ENCODE data around the gene BRICD5. TPM values are rescaled to one million over a fixed set of nuclear protein-coding genes. Genes with fewer than 3 reads are reported as not detected.
"Not testable (repeated sequence)": the region's sequence is repeated elsewhere in the genome, so short reads cannot be mapped to it uniquely, and the experiment has no call there.

BRICD5 gene
- 0.96 and 1.6 TPM in 2 replicates for total RNA-seq (2014; rRNA removed; shearing (Covaris generic))
- polyA plus RNA-seq (2015; cell fraction: cytosol; rRNA removed): 0.92 and 1.0 TPM in 2 replicates
- 16.2 and 18.4 TPM in 2 replicates for polyA plus RNA-seq (2015; cell fraction: nucleus; rRNA removed)

DNA sequence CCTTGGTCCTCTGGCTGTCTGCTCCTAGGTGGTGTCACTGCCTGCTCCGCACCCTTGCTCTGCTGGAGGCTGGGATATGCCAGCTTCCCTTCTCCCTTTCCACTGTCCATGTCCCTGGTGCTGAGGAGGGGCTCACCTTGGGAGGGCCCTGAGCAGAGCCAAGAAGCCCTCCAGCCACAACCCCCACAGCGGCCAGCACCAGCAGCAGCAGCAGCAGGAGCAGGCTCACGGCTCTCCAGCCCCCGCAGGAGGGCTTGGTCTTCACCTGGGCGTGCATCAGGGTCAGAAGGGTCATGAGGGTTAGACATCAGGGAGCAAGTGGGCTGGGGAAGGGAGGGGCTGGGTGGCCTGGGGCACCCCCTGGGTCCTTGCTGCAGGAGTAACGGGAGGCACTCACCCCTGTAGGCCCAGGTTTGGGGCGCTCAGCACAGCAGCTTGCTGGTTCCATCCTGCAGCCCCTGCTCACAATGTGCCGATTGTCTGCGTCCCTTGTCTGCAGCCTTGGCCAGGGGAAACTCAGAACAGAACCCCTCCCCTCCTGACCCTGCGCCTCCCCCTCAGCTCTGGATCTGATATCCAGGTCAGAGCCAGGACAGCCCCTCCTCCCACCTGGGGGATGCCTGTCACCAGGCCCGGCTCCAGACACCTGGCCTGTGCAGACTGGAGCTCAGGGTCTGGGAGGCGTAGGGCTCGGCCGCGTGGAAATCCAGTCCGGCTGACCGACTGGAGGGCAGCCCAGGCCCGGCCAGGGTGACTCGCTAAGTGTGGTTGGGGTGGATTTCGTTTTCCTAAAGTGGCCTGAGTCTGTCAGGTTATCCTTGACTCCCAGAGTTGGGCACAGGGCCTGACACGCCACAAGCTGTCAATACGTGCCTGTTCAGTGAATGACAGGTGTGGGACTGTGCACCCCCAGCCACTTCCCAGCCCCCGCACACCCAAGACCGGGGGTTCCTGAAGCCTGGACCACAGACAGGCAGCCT is at the start of gene BRICD5:
BRICD5 (minus strand) TSS at position 478 of the 980 bp plus-strand sequence; CDS start at position 448, 30 bp downstream.
- in situ Hi-C loops (cut with HindIII; ENCODE audit: low pct_unique_long_range_greater_than_20kb, low sequenced_read_pairs): no loop called here
- no peak for DNase-seq (ENCODE audit: low read depth, low spot score)

DNA sequence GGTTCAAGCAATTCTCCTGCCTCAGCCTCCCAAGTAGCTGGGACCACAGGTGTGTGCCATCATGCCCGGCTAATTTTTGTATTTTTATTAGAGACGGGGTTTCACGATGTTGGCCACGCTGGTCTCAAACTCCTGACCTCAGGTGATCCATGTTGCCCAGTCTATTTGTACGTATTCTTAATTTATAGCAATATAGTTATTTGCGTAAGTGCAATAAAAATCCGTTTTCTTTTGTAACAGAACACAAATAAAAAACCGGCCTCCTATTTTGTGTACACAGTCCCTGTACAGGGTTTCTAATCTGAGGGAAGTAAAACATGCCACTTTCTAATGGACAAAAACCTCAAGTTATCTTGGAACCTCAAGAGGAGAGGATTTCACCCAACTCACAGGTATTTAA is 49.6 kb upstream of the BRICD5 start:
- no peak for DNase-seq (ENCODE audit: low read depth, low spot score)
- in situ Hi-C loops (cut with HindIII; ENCODE audit: low pct_unique_long_range_greater_than_20kb, low sequenced_read_pairs): no loop called here

DNA sequence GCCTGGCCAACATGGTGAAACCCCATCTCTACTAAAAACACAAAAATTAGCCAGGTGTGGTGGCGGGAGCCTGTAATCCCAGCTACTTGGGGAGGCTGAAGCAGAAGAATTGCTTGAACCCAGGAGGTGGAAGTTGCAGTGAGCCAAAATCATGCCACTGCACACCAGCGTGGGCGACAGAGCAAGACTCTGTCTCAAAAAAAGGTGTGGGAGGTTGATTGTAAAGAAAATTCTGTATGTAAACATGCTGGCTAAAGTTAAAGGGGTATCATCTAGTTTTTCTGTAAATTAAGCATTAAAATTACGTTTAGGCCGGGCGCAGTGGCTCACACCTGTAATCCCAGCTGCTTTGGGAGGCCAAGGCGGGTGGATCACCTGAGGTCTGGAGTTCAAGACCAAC is 47.9 kb upstream of the BRICD5 start:
- in situ Hi-C loops (cut with HindIII; ENCODE audit: low pct_unique_long_range_greater_than_20kb, low sequenced_read_pairs); DNase-seq (ENCODE audit: low read depth, low spot score): not testable (repeated sequence)

DNA sequence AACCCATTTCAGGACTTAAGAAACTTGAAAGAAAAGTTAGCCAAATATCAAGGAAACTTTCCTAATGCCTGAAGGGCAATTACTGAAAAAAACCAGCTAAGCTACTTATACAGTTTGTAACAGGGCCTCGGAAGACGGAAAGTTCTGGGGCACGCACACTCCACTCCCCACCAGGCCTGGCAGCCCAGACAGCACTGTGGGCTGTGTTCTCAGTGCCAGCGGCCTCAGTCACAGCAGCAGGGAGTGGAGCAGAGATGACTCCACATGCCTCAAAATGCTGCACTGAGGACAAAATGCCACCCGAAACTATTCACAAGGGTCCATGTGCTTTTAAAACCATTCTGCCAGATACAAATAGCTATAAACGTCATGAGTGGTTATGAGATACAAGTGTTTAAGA is 47.1 kb upstream of the BRICD5 start:
- in situ Hi-C loops (cut with HindIII; ENCODE audit: low pct_unique_long_range_greater_than_20kb, low sequenced_read_pairs): no loop called here
- DNase-seq (ENCODE audit: low read depth, low spot score): no peak

DNA sequence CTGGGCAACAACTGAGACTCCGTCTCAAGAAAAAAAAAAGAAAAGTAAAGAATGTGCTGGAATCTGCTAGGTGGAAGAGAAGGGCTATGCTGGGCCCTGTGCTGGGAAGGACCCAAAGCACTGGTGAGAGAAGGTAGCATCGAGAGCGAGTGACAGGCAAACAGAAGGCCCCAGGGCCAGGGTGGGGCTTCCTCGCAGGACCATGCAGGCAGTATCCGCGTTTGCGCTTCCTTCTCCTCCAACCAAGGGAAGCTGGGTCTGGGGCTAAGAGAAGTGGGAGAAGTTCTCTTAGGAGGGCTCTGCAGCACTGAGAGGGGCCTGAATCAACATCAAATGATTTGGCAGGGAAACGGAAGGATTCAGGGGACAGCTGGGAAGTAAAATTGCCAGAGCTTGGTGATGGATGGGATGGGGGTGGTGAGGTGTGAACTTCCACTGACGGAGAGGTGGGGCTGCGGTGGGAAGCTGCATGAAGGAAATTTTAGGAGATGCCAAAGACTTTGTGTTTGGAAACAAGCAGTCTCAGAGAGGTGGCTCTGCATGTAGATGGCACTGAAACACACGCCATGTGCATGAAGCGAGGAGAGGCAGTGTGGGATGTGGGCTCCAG is 46.0 kb upstream of the BRICD5 start:
- in situ Hi-C loops (cut with HindIII; ENCODE audit: low pct_unique_long_range_greater_than_20kb, low sequenced_read_pairs): no loop called here
- no peak for DNase-seq (ENCODE audit: low read depth, low spot score)

DNA sequence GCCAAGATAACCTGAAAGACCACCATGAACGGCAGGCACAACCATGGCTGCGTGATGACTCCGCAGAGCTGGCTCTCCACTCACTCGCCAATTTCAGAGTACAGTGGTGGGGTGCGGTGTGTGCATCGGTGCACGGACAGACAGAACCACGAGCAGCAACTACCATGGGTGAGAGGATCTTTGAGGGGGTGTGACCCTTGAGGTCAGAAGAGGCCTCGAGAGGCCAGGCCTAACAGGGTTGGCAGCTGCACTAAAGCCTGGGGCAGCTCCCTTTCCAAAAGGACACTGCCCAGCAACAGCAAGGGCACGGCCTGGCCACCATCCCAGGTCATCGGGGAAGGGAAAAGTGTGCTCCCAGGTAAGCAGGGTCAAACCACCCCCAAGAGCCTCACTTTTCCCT is 42.6 kb upstream of the BRICD5 start:
- DNase-seq (ENCODE audit: low read depth, low spot score): no peak
- in situ Hi-C loops (cut with HindIII; ENCODE audit: low pct_unique_long_range_greater_than_20kb, low sequenced_read_pairs): no loop called here

DNA sequence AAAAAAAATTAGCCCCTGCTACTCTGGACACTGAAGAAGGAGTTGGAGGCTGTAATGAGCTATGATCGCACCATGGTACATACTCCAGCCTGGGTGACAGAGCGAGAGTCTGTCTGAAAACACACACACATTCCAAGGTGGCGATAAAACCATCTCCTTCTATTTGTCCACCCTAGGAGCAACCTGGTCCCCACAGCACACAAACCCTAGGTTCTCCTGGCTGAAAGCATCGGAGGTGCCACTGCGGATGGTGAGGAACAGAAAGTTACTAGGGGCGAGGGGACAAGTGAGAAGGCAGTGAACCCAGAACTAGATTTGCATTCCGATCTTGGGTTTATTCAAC is 42.1 kb upstream of the BRICD5 start:
- in situ Hi-C loops (cut with HindIII; ENCODE audit: low pct_unique_long_range_greater_than_20kb, low sequenced_read_pairs): no loop called here
- DNase-seq (ENCODE audit: low read depth, low spot score): no peak

DNA sequence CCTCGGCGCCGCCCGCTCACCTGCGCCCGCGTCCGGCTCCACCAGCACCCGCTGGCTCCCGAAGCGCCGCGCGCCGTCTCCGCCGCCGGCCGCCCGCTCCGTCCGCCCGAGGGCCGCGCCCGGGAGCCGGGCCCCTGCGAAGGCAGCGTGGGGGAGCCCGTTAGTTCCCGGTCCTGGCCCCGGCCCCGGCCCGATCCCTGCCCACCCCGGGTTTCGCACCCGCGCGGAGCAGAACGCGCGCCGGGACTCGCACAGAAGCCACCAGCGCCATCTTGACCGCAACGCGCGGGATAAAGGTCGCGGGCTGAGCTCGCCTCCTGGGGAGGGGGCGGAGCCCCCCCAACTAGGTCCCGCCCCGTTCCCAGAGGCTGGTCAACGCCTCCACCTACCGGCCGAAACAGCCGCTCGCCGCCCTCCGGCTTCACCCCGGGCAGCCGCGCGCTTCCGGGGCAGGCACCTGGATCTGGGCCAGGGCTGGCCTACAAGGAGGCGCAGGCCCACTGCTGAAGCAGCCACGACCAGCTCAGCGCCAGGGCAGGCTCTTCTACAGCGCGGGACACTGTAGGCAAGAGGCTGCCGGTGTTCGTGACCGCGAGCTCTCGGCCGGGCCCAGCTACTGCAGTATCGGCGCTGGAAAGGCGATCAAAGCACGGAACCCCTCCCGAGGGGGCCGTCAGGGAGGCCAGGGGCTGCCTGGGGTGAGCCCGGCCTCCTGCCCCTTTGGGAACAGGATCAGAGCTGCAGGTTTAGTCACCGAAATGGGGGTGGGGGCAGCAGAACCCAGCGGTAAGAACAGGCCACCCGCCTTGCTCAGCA is 40.8 kb upstream of the BRICD5 start, which contains the start of gene ECI1:
ECI1 (minus strand) TSS at position 292 of the 816 bp plus-strand sequence; CDS start at position 271, 21 bp downstream.
- DNase-seq (ENCODE audit: low read depth, low spot score): peak; percentile 88
- in situ Hi-C loops (cut with HindIII; ENCODE audit: low pct_unique_long_range_greater_than_20kb, low sequenced_read_pairs): no loop called here

DNA sequence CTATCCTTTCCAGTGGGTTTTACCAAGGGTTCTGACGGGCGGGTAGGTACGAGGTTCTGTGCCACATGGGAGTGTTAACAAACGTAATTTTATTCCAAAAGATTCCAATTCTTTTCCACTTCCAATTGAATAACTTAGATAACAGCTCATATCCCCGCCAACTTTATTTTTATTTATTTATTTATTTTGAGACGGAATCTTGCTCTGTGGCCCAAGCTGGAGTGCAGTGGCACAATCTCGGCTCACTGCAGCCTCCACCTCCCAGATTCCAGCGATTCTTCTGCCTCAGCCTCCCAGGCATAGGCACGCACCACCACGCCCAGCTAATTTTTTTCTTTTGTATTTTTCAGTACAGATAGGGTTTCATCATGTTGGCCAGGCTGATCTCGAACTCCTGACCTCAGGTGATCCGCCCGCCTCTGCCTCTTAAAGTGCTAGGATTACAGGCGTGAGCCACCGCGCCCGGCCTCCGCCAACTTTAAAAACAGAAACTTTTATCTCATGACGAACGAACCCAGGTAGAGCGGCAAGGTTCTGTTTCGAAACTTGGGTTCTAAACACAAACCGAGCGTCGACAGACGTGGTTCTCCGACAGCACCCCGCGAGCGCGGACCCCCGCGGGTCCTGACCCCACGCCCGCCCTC is 40.1 kb upstream of the BRICD5 start:
- peak; percentile 13 for DNase-seq (ENCODE audit: low read depth, low spot score)
- in situ Hi-C loops (cut with HindIII; ENCODE audit: low pct_unique_long_range_greater_than_20kb, low sequenced_read_pairs): no loop called here

DNA sequence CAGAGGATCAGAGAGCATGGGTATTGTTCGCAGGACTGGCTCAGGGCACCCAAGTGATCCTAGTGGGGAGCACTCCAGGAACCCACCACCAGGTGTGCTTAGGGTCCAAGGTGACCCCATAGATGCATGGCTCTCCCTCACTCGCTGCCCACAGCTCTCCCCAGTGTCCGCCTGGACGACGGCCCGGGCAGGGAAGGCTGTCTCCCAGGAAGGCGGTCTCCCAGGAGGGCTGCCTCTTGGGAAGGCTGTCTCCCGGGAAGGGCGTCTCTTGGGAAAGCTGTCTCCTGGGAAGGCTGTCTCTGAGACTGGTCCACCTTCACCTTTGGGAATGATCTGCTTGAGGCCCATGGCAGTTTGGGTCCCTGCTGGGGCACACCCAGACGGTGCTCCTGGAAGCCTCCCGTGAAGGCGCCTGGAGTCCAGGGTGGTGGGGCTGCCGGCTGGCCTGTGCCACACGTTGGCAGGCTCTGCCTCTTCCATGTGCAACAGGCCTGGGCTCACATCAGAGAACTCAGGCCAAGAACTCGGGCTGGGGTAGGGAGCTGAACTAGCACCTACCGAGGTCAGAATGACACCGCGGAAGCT is 35.7 kb upstream of the BRICD5 start:
- in situ Hi-C loops (cut with HindIII; ENCODE audit: low pct_unique_long_range_greater_than_20kb, low sequenced_read_pairs): no loop called here
- no peak for DNase-seq (ENCODE audit: low read depth, low spot score)

DNA sequence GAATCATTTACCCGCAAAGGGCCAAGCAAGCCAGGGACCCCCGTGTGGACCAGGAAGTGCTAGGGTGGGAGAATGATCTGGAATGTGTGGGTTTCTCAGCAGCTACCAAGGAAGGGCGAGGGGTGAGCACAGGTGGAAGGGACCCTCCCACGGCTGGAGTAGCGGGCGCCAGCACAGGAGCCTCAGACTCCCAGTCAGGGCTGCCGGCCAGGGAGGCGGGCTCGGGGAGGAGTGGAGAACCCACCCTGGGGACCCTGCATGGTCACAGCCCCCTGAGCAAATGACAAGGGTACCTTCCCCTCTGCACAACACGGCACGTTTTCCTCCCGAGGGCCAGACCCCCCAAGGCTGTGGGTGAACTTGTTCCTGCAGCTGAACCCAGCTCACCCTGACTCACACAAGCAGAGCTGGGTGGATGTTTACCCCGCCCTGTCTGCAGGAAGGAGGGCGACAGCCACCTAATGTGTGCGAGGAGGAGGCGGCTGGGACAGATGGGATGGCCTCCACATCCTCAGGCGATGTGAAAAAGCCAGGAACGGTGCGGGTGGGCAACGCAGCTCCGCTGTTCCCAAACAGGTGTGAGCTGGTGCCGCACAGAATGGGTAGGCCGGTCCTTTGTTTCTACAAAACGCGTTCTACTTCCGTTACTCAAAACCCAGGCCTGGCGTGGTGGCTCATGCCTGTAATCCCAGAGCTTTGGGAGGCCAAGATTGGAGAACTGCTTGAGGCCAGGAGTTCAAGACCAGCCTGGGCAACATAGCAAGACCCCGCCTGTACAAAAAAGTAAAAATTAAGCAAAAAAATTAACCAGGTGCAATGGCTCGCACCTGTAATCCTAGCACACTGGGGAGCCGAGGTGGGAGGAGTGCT is 34.5 kb upstream of the BRICD5 start:
- DNase-seq (ENCODE audit: low read depth, low spot score): no peak
- in situ Hi-C loops (cut with HindIII; ENCODE audit: low pct_unique_long_range_greater_than_20kb, low sequenced_read_pairs): no loop called here

DNA sequence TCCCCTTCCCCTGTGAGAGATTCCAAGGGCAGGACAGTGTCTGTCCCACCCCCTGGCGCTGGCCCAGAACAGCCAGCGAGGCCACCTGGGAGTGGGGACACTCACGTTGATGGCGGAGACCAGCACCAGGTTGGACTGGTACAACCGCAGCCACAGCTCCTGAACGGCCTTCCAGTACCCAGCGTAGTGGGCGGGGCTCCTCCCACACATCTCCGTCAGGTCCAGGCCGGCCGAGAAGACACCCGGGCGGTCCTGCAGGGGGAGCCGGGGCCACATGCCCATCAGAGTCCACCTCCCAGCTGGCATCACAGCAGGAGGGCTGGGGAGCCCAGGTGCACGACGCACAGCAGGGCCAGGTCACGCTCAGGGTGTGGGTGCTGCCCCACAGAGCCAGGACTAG is 33.6 kb upstream of the BRICD5 start:
- in situ Hi-C loops (cut with HindIII; ENCODE audit: low pct_unique_long_range_greater_than_20kb, low sequenced_read_pairs): no loop called here
- DNase-seq (ENCODE audit: low read depth, low spot score): no peak

DNA sequence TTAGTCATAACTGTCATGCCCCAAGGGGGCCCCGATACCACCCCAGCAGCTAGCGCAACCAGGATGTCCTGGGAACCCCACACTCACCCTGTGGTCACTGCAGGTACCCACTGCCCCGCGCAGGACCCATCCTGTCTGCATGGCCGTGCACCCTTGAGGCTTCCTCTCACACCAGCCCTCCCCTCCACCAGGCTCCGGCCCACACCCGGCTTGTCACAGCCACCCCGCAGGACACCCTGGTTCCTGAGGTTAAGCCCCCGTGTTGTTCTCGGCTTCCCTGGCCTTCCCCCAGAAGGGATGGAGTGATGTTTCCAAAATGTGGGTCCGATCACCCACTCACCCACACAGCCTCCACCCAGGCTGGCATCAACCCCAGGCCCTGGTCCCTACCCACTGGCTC is 33.1 kb upstream of the BRICD5 start:
- no peak for DNase-seq (ENCODE audit: low read depth, low spot score)
- in situ Hi-C loops (cut with HindIII; ENCODE audit: low pct_unique_long_range_greater_than_20kb, low sequenced_read_pairs): no loop called here

DNA sequence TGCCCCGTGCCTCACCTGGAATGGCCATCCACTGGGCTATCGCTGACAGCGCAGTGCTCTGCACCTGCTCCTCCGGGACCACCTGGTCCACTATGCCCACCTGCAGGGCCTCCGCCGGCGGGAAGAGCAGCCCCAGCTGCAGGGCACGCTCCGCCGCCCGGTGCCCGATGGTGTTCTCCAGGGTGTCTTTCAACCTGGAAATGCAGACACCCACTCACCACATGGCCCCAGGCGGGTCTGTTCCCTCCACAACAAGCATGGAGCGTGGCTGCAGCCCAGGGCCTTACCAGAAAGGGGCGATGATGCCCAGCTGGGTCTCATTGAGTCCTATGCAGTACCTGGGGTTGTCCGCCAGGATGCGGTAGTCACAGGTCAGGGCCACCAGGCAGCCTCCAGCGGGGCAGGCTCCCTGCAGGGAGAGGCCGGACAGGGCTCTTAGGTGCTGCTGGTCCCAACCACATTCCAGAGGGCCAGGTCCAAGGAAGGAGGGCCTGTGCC is 32.4 kb upstream of the BRICD5 start:
- peak; percentile 66 for DNase-seq (ENCODE audit: low read depth, low spot score)
- in situ Hi-C loops (cut with HindIII; ENCODE audit: low pct_unique_long_range_greater_than_20kb, low sequenced_read_pairs): no loop called here

DNA sequence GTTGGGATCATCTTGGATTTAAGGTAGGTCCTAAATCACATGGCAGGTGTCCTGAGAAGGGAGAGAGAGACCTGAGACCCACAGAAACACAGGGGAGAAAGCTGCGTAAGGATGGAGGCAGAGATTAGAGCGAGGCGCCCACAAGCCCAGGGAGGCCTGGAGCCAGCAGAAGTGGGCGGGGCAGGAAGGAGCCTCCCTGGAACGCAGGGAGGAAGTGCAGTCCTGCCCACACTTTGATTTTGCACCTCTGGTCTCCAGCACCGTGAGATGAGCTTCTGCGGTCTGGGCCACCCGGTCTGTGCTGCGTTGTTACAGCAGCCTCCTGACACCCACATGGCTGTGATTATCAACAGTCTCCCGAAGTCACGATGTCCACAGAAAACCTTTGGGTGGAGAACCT is 31.9 kb upstream of the BRICD5 start:
- in situ Hi-C loops (cut with HindIII; ENCODE audit: low pct_unique_long_range_greater_than_20kb, low sequenced_read_pairs): no loop called here
- DNase-seq (ENCODE audit: low read depth, low spot score): no peak

DNA sequence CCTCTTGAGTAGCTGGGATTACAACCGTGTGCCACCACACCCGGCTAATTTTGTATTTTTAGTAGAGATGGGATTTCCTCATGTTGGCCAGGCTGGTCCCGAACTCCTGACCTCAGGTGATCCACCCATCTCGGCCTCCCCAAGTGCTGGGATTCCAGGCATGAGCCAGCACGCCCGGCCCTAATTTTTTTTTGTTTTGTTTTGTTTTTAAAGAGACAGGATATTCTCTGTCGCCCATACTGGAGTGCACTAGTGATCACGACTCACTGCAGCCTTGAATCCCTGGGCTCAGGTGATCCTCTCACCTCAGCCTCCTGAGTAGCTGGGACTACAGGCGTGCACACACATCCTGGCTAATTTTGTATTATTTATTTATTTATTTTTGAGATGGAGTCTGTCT is 29.7 kb upstream of the BRICD5 start:
- DNase-seq (ENCODE audit: low read depth, low spot score); in situ Hi-C loops (cut with HindIII; ENCODE audit: low pct_unique_long_range_greater_than_20kb, low sequenced_read_pairs): not testable (repeated sequence)
